ENCODE results near the gene HSPH1. TPM values are rescaled to one million over a fixed set of nuclear protein-coding genes. Genes with fewer than 3 reads are reported as not detected.

Gene HSPH1
- total and polyA plus RNA-seq, 10 of the 15 experiments (the other 5 are each of a cell fraction or from before 2014, with no cell fraction given) = 40.2 to 159 (median 92.6) TPM

DNA sequence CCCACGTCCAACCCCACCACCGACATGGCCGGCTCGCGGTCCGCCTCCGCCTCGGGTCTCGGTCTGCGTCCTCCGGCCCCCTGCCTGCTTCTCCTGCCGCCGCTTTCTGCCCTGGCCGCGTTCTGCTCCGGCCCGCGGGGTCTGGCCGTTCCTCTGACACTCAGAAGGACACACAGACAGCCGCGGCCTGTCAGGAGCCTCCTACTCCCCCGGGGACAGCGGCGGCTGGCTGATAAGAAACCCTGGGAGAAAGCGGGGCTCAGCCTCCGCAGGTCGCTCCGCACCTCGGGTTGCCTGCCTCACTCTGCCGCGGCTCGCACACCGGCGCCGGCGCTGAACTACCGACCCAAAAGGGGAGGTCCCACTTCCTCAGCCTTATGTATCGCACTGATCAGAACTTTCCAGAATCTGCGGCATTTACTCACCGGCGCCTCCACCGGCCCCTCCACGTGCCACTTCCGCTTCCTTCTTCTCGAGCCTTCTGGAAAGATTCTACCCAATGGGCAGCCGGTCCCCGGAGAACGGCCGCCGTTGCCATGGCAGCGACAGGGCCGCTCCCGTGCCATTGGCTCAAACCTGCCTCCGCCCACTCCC is at the start of gene HSPH1 (continued):
- TF ChIP-seq, protein P1, sequence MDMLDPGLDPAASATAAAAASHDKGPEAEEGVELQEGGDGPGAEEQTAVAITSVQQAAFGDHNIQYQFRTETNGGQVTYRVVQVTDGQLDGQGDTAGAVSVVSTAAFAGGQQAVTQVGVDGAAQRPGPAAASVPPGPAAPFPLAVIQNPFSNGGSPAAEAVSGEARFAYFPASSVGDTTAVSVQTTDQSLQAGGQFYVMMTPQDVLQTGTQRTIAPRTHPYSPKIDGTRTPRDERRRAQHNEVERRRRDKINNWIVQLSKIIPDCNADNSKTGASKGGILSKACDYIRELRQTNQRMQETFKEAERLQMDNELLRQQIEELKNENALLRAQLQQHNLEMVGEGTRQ (IDR thresholded peaks at IDR 0.05; ENCODE audit: borderline replicate concordance, low read depth, low read length) = peak; percentile 29; the same call in 1 of the 2 replicates
- TF ChIP-seq CHD4 (IDR thresholded peaks at IDR 0.05) = no peak
- TF ChIP-seq, protein P2, sequence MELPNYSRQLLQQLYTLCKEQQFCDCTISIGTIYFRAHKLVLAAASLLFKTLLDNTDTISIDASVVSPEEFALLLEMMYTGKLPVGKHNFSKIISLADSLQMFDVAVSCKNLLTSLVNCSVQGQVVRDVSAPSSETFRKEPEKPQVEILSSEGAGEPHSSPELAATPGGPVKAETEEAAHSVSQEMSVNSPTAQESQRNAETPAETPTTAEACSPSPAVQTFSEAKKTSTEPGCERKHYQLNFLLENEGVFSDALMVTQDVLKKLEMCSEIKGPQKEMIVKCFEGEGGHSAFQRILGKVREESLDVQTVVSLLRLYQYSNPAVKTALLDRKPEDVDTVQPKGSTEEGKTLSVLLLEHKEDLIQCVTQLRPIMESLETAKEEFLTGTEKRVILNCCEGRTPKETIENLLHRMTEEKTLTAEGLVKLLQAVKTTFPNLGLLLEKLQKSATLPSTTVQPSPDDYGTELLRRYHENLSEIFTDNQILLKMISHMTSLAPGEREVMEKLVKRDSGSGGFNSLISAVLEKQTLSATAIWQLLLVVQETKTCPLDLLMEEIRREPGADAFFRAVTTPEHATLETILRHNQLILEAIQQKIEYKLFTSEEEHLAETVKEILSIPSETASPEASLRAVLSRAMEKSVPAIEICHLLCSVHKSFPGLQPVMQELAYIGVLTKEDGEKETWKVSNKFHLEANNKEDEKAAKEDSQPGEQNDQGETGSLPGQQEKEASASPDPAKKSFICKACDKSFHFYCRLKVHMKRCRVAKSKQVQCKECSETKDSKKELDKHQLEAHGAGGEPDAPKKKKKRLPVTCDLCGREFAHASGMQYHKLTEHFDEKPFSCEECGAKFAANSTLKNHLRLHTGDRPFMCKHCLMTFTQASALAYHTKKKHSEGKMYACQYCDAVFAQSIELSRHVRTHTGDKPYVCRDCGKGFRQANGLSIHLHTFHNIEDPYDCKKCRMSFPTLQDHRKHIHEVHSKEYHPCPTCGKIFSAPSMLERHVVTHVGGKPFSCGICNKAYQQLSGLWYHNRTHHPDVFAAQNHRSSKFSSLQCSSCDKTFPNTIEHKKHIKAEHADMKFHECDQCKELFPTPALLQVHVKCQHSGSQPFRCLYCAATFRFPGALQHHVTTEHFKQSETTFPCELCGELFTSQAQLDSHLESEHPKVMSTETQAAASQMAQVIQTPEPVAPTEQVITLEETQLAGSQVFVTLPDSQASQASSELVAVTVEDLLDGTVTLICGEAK (IDR thresholded peaks at IDR 0.05; ENCODE audit: borderline replicate concordance) = peak; percentile 88; the same call in 1 of the 2 replicates
- no peak for TF ChIP-seq STAT1 (conservative IDR thresholded peaks at IDR 0.05)
- no peak for TF ChIP-seq NRF1 (conservative IDR thresholded peaks at IDR 0.05; ENCODE audit: low read depth, low read length)
- no peak for TF ChIP-seq HDAC2 (IDR thresholded peaks at IDR 0.05)
- TF ChIP-seq, protein P3, sequence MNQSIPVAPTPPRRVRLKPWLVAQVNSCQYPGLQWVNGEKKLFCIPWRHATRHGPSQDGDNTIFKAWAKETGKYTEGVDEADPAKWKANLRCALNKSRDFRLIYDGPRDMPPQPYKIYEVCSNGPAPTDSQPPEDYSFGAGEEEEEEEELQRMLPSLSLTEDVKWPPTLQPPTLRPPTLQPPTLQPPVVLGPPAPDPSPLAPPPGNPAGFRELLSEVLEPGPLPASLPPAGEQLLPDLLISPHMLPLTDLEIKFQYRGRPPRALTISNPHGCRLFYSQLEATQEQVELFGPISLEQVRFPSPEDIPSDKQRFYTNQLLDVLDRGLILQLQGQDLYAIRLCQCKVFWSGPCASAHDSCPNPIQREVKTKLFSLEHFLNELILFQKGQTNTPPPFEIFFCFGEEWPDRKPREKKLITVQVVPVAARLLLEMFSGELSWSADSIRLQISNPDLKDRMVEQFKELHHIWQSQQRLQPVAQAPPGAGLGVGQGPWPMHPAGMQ (IDR thresholded peaks at IDR 0.05; ENCODE audit: borderline replicate concordance) = no peak
- TF ChIP-seq ZZZ3 (IDR thresholded peaks at IDR 0.05; ENCODE audit: control insufficient read depth, insufficient read length, low read depth) = no peak
- no peak for TF ChIP-seq JUNB (IDR thresholded peaks at IDR 0.05)
- no peak for TF ChIP-seq ZNF622 (IDR thresholded peaks at IDR 0.05)
- no peak for TF ChIP-seq TARDBP (IDR thresholded peaks at IDR 0.05; ENCODE audit: borderline replicate concordance)
- peak; percentile 58; the same call in 1 of the 2 replicates for TF ChIP-seq GATAD2B (conservative IDR thresholded peaks at IDR 0.05; ENCODE audit: low read depth)
- TF ChIP-seq BRCA1 (IDR thresholded peaks at IDR 0.05; ENCODE audit: low read depth, low read length) = no peak
- no peak for TF ChIP-seq POU2F2 (IDR thresholded peaks at IDR 0.05; ENCODE audit: borderline replicate concordance, low read depth, low read length)
- no peak for TF ChIP-seq FOXM1 (IDR thresholded peaks at IDR 0.05; ENCODE audit: low read depth, low read length)
- peak in 1 of 2 experiments; percentile 50; a peak in 2 of 4 replicates for TF ChIP-seq SRF (IDR thresholded peaks at IDR 0.05; ENCODE audit: low read depth in 2 of 2, low read length in 2 of 2)
- no peak for TF ChIP-seq ZSCAN29 (IDR thresholded peaks at IDR 0.05)
- TF ChIP-seq CEBPB (IDR thresholded peaks at IDR 0.05; ENCODE audit: borderline replicate concordance in 1 of 2, low read depth in 2 of 2, low read length in 2 of 2) = no peak
- peak; percentile 59 for TF ChIP-seq KLF5 (IDR thresholded peaks at IDR 0.05; ENCODE audit: partially characterized antibody)
- TF ChIP-seq SMC3 (IDR thresholded peaks at IDR 0.05; ENCODE audit: borderline replicate concordance, low read length) = no peak
- TF ChIP-seq NR2F1 (conservative IDR thresholded peaks at IDR 0.05) = 0 out of 2 replicates have a peak, but pooled peaks have one; percentile 2
- TF ChIP-seq EGR1 (IDR thresholded peaks at IDR 0.05; ENCODE audit: borderline replicate concordance in 1 of 2, low read depth in 2 of 2, low read length in 2 of 2) = no peak
- TF ChIP-seq CBX3 (IDR thresholded peaks at IDR 0.05; ENCODE audit: borderline replicate concordance, low read depth) = no peak
- TF ChIP-seq ZNF207 (IDR thresholded peaks at IDR 0.05; ENCODE audit: borderline replicate concordance) = no peak
- TF ChIP-seq ETV6 (conservative IDR thresholded peaks at IDR 0.05 in 1 of 2, IDR thresholded peaks at IDR 0.05 in 1 of 2; ENCODE audit: borderline replicate concordance in 1 of 2, low read depth in 1 of 2) = peak in 1 of 2 experiments; percentile 76; a peak in 2 of 4 replicates
- no peak for TF ChIP-seq HDGF (IDR thresholded peaks at IDR 0.05)
- TF ChIP-seq KDM1A (IDR thresholded peaks at IDR 0.05; ENCODE audit: borderline replicate concordance) = no peak
